Right hindlimb (tissue), 1 donor: ENCODE results near the gene PPP1R37.

Experiments
- DNase-seq: peaks from one replicate; pipeline ENCODE4 v3.0.0-alpha.2; 2018

PPP1R37 gene

DNA sequence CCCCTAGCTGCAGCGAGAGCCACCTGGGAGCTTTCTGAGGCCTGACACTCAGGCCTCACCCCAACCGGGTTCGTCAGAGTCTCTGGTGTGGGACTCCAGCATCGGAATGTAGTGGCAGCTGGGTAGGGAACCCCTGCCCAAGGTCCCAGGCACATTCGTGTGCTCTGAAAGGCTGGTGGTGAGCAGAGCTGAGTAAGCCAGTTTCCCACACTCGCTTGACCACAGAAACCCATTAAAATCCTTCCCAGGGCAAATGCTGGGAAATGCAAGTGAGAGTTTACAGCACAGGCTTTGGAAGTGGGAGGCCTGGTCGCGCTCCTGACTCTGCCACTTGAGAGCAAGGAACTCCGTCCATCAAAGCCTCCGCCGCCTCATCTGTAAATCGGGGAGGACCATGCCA is 80.8 kb downstream of the PPP1R37 start:
- DNase-seq: peak; percentile 28

DNA sequence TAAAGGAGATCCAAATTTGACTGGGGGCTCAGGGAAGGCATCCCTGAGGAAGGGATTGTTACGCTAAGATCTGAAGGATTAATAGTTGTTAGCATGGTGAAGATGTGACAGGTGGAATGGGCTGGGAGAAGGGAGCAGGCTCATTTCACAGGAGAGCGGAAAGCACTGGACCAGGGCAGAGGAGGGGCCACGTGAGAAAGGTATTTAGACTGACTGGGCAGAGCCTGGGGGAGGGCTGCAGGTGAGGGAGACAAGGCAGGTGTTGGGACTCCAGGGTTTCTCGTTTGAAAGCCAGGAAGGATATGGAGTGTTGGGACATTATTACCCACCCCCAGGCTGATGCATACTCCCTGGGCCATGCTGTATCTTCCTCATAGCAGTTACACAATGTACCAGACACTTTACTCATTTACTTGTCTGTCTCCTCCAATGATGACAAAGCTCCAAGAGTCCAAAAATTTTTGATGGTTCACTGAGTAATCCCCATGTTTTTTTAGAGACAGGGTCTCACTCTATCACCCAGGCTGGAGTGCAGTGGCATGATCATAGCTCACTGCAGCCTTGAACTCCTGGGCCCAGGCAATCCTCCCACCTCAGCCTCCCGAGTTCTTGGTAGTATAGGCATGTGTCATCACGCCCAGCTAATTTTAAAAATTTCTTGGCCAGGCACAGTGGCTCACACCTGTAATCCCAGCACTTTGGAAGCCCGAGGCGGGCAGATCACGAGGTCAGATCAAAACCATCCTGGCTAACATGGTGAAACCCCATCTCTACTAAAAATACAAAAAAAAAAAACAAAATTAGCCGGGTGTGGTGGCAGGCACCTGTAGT is 82.8 kb downstream of the PPP1R37 start:
- DNase-seq: peak; percentile 4

DNA sequence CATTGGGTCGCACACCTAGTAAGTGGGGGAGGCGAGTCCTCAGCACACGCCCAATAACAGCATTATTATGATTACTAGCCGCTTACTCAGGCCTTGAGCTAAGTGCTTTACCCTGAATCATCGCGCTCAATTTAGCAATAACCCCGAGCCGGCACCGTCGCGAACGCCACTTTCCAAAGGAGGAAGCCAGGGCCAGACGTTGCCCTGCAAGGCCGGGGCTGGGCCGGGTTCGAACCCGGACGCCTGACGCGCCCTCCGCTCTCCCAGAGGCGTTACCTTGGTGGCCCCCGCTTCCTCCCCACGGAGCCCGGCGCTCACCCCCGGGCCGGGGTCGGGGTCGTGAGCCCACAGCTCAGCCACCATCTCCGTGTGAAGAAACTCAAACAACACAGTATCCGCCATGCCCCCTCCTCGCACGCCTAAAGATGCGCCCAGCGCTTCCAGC is 84.9 kb downstream of the PPP1R37 start, which contains the start of gene TRAPPC6A:
Gene TRAPPC6A (minus strand): TSS at position 421 of the 445 bp plus-strand sequence. CDS start 19 bp downstream, at position 402.
- no peak for DNase-seq

DNA sequence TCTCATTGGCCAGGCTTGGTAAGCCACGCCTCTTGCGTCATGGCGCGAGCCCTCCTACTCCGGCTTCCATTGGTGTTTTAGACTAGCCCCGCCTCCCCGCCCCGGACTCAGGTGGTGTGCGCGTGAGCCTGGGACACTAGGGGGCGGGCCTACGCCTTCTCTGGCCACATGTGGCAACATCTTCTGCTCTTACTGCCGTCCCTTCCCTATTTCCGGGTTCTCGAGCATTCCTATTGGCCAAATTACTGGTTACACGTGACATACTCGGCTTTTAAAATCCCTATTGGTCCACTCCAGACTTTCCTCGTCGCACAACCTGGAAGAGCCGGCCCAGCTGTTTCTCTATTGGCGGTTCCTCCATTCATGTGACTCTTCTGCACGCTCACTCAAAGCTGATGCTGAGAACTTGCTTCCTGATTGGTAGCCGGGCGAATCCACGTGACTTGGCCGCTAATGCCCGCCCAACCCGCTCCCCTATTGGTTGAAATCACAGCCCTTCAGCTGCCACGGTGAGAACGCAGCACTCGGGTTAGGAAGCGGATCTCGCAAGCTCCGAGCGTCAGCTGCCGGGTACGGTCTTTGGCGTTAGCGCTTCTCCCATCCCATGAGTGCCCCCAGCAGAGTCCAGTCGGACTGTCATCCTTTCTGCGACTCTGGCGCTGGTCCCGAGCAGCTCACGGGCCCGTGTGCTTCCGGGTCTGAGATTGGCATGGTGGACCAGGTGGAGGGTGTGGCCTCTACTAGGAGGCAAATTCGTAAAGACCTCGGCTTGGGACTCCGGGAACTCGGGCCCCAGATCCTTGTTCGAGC is 85.5 kb downstream of the PPP1R37 start, which contains the start of gene BLOC1S3:
Gene BLOC1S3 (plus strand): TSS at position 523 of the 810 bp plus-strand sequence. CDS start 513 bp downstream, outside the sequence.
- peak; percentile 100 for DNase-seq

DNA sequence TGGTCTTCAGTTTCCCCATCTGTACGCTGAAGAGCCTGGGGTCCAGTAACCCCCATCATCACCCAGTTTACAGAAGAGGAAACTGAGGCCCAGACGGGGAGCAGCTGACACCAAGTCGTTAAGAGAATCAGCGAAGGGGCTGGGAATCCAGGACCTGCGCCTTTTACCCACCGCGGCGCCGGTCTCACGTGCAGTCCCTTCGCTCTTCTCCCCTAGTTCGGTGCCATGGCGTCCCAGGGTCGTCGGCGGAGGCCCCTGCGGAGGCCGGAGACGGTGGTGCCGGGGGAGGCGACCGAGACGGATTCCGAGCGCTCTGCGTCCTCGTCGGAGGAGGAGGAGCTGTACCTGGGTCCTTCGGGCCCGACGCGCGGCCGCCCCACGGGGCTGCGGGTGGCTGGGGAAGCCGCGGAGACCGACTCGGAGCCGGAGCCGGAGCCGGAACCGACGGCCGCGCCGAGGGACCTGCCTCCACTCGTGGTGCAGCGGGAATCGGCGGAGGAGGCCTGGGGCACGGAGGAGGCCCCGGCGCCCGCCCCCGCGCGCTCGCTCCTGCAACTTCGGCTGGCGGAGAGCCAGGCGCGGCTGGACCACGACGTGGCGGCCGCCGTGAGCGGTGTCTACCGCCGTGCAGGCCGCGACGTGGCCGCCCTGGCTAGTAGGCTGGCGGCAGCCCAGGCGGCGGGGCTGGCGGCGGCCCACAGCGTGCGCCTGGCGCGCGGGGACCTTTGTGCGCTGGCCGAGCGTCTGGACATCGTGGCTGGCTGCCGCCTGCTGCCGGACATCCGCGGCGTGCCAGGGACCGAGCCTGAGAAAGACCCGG is 86.3 kb downstream of the PPP1R37 start:
- DNase-seq: peak; percentile 38

DNA sequence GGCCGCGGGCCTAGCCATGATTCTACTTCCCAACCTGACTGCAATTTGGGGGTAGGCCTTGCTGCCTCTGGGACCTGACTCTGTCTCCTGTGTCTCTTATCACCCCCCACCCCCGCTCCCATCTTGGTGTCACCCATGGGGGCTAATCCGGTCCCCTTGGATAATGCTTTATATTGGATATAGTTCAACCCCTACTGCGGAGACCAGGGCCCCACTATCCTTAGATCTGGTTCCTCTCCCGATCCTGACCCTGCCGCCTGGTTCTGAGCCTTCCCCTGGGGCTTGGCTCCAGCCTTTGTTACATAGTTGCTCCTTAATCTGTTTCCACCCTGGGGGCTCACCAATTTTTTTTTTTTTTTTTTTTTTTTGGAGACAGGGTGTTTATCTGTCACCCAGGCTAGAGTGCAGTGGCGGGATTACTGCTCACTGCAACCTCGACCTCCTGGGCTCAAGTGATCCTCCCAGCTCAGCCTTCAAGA is 87.0 kb downstream of the PPP1R37 start:
- DNase-seq: no peak

DNA sequence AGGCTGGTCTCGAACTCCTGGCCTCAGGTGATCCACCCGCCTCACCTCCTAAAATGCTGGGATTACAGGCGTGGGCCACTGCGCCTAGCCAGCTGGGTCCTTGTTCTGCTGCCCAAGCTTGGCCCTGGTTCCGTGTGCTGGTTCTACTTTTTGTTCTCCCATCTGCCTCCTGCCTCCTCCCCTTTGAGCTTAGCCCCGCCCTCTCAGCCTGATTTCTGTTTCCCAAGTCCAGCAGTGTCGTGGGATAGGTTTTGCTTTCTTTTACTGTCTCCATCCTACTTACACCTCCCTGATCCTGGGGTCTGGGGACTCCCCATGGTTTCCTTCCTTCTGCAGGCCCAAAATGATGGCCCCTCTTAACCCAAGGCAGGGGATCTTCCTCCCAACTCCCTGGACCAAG is 88.0 kb downstream of the PPP1R37 start:
- peak; percentile 13 for DNase-seq

DNA sequence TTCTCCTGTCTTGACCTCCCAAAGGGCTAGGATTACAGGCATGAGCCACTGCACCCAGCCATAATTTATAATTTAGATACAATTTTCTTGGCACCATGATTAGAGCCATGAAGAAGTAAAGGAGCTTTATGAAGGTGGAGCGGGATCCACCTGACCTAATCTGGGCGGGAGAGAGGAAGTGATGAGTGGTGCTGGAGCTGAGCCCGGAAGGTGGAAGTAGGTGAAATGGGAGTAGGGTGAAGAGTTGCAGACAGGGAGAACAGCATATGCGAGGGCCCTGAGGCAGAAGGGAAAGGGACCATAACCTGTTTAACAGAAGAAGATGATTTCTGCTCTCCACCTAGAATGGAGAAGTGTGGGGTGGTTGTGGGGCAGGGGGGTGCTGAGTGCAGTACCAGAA is 89.8 kb downstream of the PPP1R37 start:
- no peak for DNase-seq

DNA sequence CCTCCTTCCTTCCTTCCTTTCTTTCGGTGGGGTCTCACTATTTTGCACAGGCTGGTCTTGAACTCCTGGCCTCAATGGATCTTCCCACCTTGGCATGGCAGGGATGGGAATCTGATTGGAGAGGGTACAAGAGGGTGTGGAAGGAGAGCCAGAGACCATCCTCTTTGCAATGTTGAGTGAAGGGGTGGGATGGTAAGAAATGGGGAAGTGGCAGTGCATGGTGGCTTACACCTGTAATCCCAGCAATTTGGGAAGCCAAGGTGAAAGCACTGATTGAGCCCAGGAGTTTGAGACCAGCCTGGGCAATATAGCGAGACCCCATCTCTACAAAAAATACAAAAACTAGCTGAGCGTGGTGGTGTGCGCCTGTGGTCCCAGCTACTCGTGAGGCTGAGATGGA is 91.1 kb downstream of the PPP1R37 start:
- DNase-seq: no peak

DNA sequence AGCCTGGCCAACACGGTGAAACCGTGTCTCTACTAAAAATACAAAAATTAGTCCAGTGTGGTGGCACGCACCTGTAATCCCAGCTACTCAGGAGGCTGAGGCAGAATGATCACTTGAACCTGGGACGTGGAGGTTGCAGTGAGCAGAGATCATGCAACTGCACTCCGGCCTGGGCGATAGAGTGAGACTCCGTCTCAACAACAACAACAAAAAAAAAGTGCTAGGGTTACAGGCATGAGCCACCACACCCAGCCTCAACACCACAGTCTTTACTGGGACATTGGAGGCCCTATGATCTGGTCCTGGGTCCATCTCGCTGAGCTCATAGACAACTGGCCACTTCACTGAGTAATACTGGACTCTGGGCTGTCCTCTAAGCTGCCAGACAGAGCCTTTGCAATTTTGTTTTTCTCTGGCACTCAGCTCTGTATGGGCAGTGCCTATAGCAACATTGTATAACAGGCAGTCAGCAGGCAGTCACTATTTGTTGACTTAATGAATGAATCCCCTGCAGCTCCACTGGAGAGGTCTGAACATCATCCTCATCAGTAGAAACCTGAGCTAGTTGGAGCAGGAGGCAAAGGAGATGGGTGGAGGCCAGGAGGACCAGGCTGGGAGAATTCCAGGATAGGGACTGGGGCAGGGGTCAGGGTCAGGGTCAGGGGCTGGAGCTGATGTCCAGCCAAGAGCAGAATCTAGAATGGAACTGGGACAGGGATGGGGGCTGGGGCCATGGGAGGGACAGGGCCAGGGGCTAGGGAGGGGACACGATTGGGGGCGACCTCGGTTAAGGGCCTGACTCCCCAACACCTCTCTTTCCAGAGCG is 93.7 kb downstream of the PPP1R37 start:
- DNase-seq: no peak

DNA sequence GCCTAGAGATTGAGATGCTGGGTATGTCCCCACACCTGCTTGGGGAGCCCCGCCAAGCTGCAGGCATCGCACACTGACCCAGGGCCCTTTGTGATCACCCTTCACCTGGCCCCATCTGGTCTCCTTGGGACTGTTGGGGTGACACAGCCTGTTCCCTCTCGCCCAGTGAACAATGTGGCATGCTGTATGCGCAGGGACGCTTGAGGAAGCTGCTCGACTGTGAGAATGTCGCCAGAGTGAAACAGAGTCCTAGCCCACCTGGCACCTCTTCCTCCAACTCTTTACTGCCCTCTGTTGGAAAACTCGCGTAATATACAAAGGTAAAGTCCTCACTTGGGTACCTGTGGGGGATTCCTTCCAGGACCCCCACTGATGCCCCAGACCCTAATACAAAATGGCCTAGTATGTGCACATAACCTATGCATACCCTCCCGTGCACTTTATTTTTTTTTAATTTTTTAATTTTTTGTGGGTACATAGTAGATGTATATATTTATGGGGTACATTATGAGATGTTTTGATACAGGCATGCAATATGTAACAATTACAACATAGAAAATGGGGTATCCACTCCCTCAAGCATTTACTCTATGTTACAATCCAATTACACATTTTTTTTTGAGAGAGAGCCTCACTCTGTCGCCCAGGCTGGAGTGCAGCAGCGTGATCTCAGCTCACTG is 94.6 kb downstream of the PPP1R37 start:
- DNase-seq: no peak

DNA sequence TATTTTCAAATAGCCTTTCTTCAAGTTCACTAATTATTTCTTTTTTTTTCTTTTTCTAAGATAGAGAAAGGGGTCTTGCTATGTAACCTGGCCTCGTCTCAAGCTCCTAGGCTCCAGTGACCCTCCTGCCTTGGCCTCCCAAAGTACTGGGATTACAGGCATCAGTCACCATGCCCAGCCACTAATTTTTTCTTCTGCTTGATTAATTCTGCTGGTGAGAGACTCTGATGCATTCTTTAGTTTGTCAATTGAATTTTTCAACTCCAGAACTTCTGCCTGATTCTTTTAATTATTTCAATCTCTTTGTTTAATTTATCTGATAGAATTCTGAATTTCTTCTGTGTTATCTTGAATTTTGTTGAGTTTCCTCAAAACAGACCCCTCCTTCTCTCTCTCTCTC is 97.0 kb downstream of the PPP1R37 start:
- no peak for DNase-seq

DNA sequence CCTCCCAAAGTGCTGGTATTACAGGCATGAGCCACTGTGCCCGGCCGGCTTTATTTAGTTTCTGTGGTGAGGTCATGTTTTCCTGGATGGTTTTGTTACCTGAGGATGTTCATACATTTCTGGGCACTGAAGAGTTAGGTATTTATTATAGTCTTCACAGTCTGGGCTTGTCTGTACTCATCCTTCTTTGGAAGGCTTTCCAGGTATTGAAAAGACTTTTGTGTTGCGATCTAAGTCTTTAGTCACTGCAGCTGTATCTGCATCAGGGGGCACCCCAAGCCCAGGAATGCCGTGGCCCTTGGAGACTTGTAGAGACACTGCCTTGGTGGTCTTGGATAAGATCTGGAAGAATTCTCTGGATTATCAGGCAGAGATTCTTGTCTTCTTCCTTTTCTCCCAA is 98.4 kb downstream of the PPP1R37 start:
- DNase-seq: no peak

DNA sequence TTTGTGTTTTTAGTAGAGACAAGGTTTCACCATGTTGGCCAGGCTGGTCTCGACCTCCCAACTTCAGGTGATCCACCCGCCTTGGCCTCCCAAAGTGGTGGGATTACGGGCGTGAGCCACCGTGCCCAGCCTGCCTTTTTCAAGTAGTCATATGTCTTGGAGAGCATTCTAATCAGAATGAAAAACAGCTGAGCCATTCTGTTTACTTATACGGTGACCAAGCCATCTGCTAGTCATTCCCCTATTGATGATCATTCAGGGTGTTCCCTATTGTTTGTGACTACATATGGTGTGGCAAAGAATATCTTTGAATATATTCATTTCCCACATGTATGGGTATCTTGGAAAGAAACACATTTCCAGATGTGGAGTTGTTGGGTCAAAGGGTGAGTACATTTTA is 102.8 kb downstream of the PPP1R37 start:
- no peak for DNase-seq
